OCI-LY3 (cell line): ENCODE measurements around the gene CDK11A.
A peak's percentile ranks its signal among the peaks of the same experiment; 100 is the strongest.

Experiments used
- CTCF ChIP-seq: fragments of 200-600, 300-600 bp; sonication (generic); IDR thresholded peaks from 2 replicates; pipeline ENCODE4 v1.5.1; 2014; ENCODE audit warnings: antibody characterized with exemption, low read length, low read depth
- EZH2phosphoT487 ChIP-seq: fragments of 200-600 bp; shearing (Covaris generic); IDR thresholded peaks from 2 replicates; pipeline ENCODE4 v1.6.1; 2018; ENCODE audit warnings: antibody characterized with exemption, mixed run types, low read depth

GRCh38 chr1:1763657-1764621 lies 39.8 kb upstream of the CDK11A start:
- TF ChIP-seq CTCF (0 out of 2 replicates have a peak, but pooled peaks have one; percentile 7), EZH2phosphoT487 (no peak)
